GM18868 (cell line): ENCODE data around the gene ATP1A1.

Experiments used
- ATAC-seq: cut with Tn5 transposase; IDR thresholded peaks from one replicate; pipeline ENCODE4 v1.9.1; 2021; ENCODE audit warnings: mild to moderate bottlenecking, moderate library complexity; ENCODE audit not compliant: unreplicated experiment

ATP1A1 gene

GRCh38 chr1:116433275-116434257, 60.5 kb downstream of the ATP1A1 start:
- no peak for ATAC-seq

DNA sequence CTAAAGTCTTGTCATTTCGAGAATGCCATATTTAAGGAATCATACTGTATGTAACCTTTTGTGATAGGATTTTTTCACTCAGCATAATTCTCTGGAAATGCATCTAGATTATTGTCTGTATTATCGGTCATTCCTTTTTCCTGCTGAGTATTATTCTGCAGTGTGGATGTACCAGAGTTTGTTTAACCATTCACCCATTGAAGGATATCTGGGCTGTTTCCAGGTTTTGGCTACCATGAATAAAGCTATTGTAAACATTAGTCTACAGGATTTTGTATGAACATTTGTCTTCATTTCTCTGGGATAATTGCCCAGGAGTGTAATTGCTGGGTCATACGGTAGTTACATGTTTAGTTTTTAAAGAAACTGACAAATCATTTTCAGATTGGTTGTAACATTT, 61.8 kb downstream of the ATP1A1 start:
- ATAC-seq, result no peak

DNA sequence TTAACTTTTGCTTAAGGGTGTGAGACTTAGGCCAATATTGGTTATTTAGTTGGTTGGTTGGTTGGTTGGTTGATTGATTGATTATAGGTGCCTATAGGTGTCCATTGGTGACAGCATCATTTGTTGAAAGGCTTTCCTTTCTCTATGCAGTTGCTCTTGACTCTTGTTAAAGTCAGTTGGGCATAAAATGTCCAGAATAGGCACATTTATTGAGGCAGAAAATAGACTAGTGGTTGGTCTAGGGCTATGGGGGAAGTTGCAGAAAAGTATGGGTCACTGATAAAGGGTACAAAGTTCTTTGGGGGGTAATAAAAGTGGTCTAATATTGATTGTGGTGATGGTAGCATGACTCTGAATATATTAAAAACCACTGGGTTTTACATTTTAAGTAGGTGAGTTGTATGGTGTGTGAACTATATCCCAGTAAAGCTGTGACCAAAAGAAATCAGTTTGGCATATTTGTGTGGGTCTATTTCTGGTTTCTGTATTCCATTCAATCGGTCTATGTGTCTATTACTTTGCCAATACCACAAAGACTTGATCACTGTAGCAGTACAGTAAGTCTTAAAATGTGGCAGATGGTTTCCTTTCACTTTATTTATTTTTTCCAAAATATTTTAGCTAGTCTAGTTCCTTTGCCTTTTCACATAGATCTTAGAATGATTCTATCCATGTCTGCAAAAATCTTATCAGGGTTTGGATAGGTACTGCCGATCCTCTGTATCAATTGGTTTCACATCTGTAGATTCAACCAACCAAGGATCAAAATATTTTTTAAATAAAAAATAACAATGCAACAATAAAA, 63.0 kb downstream of the ATP1A1 start:
- ATAC-seq, result no peak

- ATAC-seq, result no peak
These were observed 63.5 kb downstream of the ATP1A1 start for GRCh38 chr1:116436611-116436970.

DNA sequence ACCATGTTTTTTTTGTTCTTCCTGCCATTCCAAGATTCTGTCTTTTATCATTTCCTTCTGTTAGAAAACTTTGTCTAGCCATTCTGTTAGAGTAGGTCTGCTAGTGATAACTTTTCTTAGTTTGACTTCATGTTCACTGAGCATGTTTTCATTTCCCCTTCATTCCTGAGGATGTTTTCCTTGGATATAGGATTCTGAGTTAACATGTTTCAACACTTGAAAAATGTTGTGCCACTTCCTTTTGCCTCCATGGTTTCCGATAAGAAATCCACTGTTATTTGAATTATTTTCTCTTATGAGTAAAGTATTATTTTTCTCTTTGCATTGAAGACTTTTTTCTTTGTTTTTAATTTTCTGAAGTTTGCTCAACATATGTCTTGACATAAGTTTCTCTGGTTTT, 66.7 kb downstream of the ATP1A1 start:
- no peak for ATAC-seq

DNA sequence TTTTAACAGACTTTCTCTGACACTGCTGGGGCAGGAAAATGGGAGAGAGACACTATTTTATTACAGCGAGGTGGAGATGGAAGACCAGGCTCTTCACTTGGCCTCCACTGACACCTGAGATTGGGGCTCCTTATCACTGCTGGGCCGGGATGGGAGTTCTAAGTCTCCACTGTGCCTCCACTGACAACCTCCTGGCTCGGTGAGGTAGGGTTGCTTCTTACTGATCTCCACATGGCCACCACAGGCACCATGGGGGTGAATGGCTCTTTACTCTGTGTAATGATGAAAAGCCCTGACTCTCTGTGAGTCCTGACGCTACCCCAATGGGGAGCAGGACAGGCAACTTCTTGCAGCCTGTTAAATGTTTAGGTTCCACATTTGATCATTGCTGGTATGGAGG, 67.7 kb downstream of the ATP1A1 start:
- no peak for ATAC-seq

DNA sequence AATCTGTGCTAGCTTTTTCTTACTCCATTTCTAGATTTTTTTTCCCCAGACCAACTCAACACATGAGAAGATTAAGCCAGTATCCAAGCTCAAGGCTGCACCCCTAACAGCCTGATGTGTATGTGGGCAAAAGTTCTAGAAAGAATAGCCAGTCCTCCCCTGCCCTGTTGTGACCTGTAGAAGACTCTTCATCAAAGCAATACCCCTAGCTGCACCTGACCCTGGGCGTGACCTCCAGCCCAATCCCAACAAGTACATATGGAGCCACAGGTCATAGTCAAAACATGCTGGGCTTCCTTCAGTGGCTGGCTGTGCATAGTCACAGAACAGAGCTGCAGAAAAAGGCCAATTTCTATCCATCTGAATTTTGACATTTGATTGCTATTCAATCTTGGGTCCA, 72.5 kb downstream of the ATP1A1 start:
- ATAC-seq, result no peak

DNA sequence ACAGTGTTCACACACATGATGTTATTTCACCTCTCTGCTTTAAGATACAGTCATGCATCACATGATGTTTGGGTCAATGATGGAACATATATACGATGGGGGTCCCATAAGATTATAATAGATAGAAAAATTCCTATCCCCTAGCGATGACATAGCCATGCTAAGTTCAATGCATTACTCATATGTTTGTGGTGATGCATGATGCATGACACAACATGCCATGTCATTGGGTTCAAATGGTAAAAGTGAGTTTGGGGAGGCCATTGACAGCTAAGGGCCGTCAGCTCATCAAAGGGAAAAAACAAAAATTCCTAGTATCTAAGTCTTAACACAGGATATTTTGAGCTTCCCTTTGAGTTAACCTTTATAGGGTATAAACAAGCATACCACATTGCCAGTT, 73.6 kb downstream of the ATP1A1 start:
- no peak for ATAC-seq

- no peak for ATAC-seq
These were observed 75.8 kb downstream of the ATP1A1 start for GRCh38 chr1:116448785-116449385.

DNA sequence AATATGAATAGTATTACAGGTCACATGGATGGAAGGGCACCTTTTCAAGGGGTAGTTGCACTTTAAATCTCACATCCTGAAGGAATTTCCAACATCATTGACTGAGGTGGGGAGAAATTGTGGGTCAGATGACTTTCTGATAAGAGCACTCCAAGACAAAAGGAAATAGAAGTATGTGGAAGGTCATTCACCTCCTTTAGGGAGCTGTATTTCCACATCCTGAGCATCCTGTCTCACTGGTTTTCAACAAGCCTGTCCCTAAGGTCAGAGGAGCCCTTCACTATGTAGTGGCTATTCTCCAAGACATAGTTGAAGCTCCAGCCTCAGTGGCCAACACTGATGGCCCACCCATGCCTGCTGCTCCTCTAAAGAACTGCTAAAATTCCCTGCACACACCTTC, 76.5 kb downstream of the ATP1A1 start:
- no peak for ATAC-seq

DNA sequence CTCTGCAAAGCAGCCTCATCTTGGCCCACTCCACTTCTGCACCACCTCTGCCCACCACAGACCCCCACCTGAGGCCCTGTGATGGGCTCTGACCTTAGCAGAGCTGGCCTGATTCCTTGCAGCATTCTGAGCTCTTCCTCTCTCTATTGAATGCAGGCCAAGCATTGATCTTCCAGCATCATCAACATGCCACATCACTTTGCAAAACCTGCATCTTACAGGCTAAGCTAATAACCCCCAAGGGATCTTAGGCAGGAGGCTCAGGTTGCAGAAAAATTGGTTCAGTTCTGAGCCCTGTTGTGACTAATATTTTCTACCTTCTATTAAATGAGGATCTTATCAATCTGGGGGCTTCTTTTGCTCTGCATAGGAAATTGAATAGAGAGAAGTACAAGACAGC, 78.7 kb downstream of the ATP1A1 start:
- ATAC-seq, result no peak

DNA sequence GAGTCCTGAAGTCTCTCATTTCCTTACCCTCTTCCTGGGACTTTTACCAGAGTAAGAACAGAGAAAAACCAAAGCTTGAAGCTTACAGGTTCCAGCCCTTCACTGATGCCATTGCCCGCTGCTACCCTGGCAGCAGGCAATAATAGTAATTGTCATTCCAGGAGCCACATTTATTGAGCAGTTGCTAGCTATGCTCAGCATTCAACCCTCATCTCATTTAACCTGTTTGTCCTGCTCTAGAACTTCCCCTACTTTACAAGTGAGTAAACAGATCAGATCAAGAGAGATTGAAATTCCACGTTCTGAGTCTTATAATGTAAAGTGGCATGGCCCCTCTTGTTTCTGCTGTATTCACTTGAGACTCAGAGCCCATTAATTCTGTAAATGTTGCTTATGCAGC, 80.4 kb downstream of the ATP1A1 start:
- no peak for ATAC-seq

GRCh38 chr1:116453906-116454305, 80.9 kb downstream of the ATP1A1 start:
- no peak for ATAC-seq
